ENCODE measurements around the gene HACD2. TPM values are rescaled to one million over a fixed set of nuclear protein-coding genes. Genes with fewer than 3 reads are reported as not detected.
"Not testable (repeated sequence)": the region's sequence is repeated elsewhere in the genome, so short reads cannot be mapped to it uniquely, and the experiment has no call there.

The HACD2 gene
- total RNA-seq, 1 donor from 2014 or later: 23.6 TPM

DNA sequence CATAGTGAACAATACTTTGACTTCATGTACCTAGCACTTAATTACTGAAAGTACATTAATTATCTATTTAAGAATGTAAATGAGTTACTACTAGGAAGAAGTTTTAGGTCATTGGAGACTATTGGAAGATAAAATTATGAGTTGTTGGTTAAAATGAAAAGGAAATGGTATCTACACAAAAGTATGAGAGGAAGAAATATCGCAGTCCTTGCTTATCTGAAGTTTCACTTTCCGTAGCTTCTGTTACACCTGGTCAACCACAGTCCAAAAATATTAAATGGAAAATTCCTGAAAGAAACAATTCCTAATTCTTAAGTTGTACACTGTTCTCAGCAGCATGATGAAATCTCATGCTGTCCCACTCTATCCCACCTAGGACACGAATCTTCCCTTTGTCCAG is 57.8 kb downstream of the HACD2 start:
- intact Hi-C loops (cut with micrococcal nuclease): no loop called here

DNA sequence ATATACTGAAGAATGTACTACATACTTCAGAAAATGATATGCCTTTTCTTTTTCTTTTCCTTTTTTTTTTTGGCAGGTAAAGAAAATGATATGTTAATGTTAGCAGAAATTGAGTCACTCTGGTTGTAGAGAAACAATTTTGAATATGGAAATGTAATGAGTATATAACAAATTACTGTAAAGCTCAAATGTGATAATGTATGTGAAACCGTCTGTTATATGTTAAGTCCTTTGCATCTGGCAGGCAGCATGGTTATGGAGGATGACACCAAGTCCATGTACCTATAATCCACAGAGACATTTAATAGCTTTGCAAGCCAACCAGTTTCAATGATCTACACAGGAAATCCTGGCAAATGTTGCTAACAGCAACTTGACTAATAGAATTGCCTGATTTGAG is 58.4 kb downstream of the HACD2 start:
- intact Hi-C loops (cut with micrococcal nuclease): no loop called here

DNA sequence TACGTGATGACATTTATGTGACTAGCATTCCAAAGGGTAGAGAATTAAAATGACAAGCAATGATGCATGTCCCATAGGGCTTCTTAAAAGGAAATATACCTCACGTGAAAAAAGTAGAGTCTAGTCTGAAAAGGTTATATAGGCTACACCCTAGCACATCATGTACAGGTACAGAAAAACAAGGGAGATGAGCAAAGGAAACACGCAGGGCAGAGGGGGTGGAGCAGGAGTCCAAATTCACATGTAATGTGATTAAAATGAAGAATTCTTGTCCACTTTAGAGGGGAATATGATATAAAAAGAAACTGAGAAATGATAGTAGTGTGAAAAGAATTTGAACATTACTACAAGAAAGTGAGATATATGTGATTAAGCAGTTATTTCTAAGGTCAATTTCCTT is 59.4 kb downstream of the HACD2 start:
- intact Hi-C loops (cut with micrococcal nuclease): no loop called here

DNA sequence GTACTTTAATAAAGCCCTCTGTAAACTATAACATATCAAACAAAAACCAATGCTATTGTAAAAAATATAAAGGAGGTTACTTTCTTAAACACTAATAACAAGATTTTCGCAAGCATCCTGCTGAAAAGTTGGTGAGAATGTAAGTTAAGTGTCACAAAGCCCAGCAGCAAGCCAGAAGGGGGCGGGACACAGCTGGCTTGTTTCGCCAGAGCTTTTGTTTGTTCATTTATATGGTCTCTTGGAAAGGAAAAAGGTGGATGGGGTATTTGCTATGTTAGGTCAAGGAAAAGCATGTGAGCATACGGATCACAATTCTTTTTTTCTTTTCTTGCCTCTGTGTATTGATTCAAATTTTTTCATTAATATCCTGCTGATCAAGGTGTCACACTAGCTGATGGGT is 59.9 kb downstream of the HACD2 start:
- intact Hi-C loops (cut with micrococcal nuclease): no loop called here

DNA sequence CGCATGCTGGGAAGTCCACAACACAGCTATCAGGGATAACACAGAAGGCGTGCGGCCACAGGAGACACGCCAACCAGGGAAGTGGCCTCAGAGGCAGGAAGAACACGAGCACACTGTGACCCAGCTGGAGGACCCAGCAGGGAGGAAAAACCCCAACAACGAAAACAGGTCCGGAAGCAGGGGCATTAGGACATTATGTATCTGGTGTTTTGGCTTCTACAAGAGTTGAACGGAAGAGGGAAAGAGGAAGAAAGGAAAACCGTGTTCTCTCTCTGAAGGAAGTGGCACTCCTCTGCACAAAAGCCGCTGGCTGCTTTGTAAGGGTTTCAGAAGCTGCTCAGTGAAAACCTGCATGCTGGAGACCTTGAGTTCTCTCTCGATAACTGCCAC is 61.8 kb downstream of the HACD2 start:
- intact Hi-C loops (cut with micrococcal nuclease): loop anchor here (1.0 kb wide), 1 partner anchor 34 kb away; no protein-coding TSS in a partner anchor

DNA sequence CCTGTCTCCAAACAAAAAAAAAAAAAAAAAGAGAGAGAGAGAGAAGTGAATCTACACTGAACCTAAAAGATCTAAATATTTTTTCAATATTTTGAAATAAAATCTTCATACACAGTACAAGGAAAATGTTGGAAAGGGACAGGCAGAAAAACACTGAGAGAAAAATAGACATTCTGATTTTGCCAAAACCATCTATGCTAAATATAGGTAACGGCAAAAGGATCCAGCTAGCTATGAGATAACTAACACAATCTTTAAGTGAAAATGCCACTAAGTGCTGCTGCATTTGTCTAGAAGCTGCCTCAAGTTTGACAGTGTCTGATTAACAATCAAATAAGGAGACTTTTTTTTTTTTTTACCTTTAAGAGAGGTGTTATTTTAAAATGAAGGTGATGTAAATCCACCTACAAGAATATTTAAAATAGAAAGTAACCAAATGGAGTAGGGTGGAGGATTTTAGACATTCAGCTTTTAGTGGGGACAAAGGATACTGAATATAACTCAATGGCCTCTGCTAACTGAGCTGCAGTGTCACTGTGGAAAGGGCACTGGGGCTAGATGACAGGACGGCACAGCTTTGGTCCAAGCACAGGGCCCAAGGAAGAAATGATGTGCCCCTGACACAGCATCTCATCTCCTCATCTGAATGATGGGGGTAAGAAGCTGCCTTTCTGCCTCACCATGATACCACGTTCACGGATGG is 62.4 kb downstream of the HACD2 start:
- intact Hi-C loops (cut with micrococcal nuclease): loop anchor here (1.0 kb wide), 1 partner anchor 33 kb away; no protein-coding TSS in a partner anchor

DNA sequence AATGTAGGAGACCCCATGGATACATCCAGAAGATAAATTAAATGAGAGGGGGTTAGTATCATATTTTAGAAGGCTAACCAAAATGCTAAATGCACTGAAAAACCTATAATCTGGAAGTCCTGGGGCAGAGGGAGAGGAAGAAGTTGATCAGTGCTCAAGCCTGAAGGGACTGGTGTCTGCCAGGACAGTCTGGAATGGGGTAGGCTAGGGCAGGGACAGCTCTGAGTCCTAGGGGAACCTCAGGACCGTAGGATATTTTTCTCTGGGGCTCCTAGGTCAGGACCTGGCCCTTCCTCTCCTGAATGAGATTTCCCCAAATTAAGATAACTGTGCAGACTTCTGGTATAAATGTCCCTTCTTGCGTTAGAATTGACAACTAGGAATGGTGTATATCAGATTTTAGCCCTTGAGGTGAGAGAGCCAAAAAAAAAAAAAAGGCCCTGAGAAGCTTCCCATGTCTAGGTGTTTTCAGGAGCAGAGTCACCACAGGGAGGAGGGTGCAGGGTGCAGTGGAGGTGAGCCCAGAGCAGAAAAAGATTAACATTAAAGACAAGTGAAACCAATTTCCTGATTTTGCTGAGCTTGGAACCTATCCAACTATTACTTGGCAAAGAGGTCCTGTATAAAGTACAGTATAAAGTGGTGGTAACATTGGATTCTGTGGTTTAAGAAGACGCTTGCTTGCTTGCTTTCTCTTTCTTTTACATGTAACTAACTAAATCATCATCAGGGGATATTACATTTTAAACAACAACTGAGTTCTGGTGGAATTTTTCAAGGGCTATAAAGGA is 63.5 kb downstream of the HACD2 start:
- intact Hi-C loops (cut with micrococcal nuclease): no loop called here

DNA sequence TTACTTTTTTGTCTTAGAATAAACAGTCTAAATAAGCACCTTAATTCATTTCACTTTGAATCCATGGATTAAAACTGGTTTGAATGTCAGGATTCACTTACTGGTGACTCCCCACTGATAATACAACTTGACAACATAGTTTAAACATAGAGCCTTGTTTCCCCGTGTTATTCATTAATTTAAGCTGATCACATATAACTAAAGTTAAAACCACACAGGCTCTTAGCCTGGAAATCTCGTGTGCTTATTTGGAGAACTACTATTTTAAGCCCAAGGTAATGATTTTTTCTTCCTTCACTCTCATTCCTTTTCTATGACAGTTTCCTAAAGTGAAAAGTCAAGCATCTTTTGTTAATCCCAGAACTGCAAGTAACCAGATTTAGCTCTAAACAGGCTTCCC is 64.2 kb downstream of the HACD2 start:
- intact Hi-C loops (cut with micrococcal nuclease): no loop called here

DNA sequence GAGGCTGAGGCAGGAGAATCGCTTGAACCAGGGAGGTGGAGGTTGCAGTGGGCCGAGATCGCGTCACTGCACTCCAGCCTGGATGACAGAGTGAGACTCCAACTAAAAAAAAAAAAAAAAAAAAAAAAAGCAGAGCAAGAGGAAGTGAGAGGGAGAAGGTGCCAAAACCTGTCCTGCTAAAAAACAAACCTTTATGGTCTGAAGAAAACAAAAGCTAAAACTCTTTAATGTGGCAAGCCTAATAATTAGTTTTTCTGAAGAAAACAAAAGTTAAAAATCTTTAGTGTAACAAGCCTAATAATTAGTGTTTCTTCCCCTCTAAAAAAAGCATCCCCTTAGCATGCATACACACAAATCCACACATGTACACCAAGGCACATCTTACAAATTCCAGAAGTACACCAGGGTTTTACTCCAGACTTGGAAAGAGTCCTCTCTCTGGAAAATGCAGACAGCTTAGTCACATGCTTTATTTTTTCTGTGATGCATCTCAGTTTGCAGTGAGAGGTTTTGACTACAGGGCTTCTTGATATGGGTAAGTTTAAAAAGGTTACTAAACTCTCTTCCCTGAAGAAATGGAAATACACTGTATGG is 65.9 kb downstream of the HACD2 start:
- intact Hi-C loops (cut with micrococcal nuclease): no loop called here

DNA sequence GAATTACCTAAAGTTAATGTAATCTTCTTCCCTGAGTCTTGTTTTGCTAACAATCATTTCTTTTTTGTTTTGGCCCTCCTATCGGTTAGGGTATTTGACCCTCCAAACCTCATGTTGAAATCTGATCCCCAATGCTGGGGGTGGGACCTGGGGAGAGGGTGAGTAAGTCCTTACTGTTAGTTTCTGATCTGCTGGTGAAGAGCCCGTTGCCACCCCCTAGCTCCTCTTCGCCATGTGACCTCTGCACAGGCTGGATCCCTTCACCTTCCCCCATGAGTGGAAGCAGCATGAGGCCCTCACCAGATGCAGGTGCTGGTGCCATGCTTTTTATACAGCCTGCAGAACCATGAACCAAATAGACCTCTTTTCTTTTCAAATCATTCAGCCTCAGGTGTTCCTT is 73.1 kb downstream of the HACD2 start:
- intact Hi-C loops (cut with micrococcal nuclease): no loop called here

GRCh38 chr3:123511084-123511483 is 73.8 kb downstream of the HACD2 start:
- intact Hi-C loops (cut with micrococcal nuclease): no loop called here

DNA sequence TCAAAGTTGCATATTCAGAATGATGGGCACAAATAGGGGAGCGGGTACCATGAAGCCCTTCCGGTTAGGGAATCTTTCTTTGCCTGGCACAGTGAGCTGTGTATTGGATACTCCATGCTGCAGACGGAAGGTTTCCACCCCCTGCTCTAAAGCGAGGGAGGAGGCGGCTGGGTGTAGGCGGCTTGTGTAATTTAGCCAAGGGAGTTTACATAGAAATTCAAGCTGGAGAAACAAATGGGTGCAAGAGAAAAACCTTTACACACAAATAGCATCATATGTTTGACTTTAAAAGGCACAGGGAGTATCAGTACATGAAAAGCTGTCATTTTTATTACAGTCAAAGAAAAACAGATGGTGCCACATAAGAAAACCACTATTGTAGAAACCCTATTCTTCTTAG is 76.7 kb downstream of the HACD2 start:
- intact Hi-C loops (cut with micrococcal nuclease): no loop called here

- intact Hi-C loops (cut with micrococcal nuclease): no loop called here
Measured at GRCh38 chr3:123505820-123506219, 79.0 kb downstream of the HACD2 start.

- intact Hi-C loops (cut with micrococcal nuclease): no loop called here
Measured at GRCh38 chr3:123503203-123503602, 81.7 kb downstream of the HACD2 start.

DNA sequence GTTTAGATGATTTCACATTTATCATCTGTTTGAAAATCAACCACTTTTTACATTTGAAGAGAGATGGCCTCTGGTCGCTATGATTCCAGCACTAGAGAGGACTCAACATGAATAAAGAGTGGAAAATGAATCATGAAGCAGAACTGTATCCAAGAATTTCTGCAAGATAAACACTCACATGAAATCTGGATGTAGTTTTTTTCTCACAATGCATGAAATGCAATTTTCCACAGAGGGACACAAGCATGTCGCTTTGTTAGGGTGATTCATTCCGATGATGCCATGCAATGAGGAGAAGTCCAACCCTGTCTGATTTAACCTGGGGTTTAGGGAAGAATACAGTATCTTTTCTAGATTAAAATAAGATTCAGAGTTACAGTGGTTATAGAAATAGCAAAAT is 85.5 kb downstream of the HACD2 start:
- intact Hi-C loops (cut with micrococcal nuclease): no loop called here

GRCh38 chr3:123498761-123499160 is 86.1 kb downstream of the HACD2 start:
- intact Hi-C loops (cut with micrococcal nuclease): no loop called here

DNA sequence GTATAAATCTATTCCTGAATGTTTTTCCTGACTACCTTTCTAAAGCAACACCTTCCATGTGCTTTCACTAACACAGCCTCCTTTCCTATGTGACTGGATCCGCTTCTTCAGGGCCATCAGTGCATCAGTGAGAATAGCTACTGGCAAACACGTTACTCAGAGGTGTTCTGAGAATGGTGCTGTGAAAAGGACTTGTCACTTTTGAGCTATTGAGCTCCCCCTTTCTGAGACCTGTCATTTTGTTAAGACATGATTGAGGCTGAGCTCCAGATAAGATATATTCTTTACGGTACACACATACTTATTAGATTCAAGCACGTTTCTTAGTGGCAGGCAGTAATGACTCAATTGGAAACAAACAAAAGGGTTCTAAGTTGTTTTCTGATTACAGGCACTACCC is 90.9 kb downstream of the HACD2 start:
- intact Hi-C loops (cut with micrococcal nuclease): no loop called here

DNA sequence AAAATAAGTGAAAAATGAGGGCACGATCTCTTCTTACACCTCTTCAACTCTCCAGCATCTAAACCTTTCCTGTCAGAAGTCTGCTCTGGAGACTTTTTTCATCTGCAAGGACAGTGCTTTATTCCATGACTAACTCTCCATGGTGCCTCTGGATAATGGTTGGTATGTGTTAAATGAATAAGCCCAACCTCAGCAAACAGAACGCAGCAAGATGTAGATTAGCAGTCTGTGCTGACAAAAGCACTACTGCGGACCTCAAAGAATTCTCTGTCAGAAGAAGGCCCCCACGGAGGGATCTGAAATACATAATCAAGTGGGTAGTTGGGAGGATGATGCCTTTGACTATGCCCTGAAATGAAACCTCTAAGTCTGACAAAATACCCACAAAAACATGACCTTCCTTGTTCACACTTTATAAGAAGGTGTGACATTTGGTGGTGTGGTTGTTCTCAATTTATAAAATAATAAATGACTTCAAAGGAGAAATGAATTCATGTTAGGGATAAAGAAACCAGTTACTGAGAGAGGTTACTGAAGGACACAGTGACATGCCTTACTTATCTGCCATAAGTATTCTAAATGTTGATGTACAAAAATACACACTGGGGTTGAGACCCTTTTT is 92.8 kb downstream of the HACD2 start:
- intact Hi-C loops (cut with micrococcal nuclease): no loop called here

- intact Hi-C loops (cut with micrococcal nuclease): loop anchor here (1.0 to 2.0 kb wide), 4 partner anchors 34 to 1943 kb away; no protein-coding TSS in a partner anchor
Measured at GRCh38 chr3:123489400-123490004, 95.4 kb downstream of the HACD2 start.

DNA sequence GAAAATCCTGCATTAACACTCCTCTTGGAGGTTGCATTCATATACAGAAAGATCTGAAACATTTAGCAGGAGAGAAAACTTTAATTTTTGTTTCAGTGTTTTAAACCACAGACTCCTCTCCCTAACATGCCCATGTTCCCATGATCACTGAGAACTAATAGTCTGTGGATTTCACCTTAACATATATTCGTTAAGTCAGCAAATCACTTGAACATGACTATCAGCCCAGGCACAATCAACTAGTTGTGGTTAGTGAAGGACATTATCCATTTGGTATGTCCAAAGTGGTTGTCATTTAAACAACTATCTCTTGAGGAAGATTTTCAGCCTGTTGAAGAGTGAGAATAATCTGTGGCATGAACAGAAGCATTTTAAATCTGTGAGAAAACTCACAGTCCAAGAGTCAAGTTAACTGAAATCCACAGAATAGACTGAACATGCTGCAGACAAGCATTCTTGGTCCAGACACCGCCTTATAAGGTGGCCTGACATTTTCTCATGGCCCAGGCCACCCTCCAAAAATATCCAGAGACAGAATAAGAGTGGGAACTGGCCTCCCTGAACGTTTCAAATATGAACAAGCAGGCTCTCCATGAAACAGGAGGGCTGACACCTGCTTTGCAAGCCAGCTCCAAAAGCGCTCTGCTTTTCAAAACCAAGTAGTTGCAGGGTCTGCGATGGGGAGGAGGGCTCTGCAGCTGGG is 96.1 kb downstream of the HACD2 start:
- intact Hi-C loops (cut with micrococcal nuclease): loop anchor here (1.0 to 2.0 kb wide), 4 partner anchors 35 to 1942 kb away; no protein-coding TSS in a partner anchor

DNA sequence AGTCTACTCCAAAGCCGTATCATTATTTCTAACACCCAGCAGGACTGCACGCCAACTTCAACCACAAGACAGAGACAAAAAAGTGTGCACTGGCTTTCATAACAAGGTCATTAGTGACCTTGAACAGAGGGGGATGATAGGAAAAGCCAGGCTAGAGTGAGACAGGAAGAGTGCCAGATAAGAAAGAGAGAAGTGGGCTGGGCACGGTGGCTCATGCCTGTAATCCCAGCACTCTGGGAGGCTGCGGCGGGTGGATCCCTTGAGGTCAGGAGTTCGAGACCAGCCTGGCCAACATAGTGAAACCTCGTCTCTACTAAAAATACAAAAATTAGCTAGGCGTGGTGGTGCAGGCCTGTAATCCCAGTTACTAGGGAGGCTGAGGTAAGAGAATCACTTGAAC is 97.8 kb downstream of the HACD2 start:
- intact Hi-C loops (cut with micrococcal nuclease): not testable (repeated sequence)

All from T-helper 1 cell treated with Interleukin-12 subunit alpha and Interleukin-12 subunit beta and Interleukin-4 antibody, amounts not matched to agents 30 ng/mL and 1 ng/mL, for 36 hours (primary cell).